GM19351 (cell line): ENCODE results near the gene SEC14L5.

Source experiments
- ATAC-seq: cut with Tn5 transposase; IDR thresholded peaks from one replicate; pipeline ENCODE4 v1.9.1; 2021; ENCODE audit warnings: mild to moderate bottlenecking, moderate library complexity; ENCODE audit not compliant: unreplicated experiment

SEC14L5 gene

DNA sequence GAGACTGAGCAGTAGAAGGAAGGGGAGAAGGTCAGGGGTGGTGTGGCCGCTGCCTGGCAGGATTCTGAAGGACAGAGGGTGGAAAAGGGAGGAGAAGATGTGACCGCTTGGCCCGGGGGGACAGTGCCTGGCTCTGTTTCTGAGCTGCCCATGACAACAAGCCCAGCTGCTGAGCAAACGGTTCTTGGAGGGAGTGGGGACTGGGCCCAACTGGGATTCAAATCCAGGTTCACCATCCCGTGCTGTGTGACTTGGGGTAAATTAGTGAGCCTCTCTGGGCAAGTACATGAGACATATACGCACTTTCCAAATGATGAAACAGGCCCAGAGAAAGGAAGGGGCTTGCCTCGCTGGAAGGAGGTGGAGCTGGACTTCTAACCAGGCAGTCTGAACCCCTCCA lies 23.3 kb downstream of the SEC14L5 start:
- ATAC-seq: no peak

GRCh38 chr16:4982056-4982867 lies 24.1 kb downstream of the SEC14L5 start:
- no peak for ATAC-seq

- no peak for ATAC-seq
Observed at GRCh38 chr16:4984174-4984990, 26.3 kb downstream of the SEC14L5 start.

DNA sequence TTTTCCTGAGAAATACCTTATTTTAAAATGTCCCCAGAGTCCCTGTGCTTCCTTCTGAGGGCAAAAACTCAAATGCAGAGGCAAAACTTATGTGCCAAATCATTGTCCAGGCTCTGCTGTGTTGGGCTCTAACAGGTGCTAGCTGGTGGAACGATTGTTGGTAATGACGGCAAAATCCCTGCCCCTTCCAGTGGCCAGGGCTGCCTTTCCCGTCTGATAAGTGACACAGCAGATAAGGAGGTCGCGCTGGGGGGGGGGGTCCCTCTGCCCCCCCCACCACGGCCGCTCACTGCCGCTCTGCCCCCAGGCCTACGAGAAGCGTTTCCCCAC lies 29.1 kb downstream of the SEC14L5 start:
- no peak for ATAC-seq

DNA sequence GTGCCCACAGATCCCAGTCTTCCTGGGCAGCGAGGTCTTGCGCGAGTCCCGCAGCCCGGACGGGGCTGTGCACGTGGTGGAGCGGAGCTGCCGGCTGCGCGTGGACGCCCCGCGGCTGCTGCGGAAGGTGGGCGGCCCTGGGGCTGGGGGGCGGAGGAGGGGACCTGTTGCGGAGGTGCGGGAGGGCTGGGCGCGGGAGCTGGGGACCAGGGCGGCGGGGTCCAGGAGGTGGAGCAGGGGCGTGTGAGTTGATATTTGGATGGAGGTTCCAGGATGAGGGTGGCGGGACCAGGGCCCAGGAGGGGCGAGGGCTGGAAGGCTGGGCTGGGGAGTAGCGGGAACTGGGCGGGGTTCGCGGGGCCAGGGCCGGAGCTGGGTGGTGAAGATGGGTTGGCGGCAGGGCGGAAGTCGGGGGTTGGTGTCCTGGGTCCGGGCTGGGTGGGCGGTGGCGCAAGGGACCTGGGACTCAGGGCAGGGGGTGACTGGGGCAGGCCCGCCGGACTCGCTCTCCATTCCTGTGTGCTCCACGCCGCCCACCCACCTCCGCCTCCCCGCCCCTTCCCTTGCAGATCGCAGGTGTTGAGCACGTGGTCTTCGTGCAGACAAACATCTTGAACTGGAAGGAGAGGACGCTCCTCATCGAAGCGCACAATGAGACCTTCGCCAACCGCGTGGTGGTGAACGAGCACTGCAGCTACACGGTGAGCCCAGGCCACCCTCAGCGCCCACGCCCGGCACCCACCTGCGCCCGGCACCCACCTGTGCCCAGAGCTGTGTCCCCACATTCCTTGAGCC lies 29.6 kb downstream of the SEC14L5 start:
- no peak for ATAC-seq

DNA sequence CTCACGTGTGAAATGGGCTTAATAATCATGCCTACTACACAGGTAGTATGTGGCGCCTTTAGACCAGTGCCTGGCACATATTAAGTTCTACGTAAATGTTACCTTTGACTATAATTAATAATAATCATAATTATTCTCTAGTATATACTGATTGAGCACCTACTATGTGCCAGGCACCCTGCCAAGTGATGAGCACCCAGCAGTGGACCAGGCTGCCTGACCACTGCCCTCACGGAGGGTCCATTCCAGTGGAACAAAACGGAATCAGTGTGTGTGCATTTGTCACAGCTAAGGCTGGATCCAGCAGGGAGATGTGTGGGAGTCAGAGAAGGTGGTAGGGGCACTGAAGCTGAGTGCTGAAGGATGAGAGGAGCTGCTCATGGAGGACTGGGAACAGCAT lies 30.5 kb downstream of the SEC14L5 start:
- no peak for ATAC-seq

DNA sequence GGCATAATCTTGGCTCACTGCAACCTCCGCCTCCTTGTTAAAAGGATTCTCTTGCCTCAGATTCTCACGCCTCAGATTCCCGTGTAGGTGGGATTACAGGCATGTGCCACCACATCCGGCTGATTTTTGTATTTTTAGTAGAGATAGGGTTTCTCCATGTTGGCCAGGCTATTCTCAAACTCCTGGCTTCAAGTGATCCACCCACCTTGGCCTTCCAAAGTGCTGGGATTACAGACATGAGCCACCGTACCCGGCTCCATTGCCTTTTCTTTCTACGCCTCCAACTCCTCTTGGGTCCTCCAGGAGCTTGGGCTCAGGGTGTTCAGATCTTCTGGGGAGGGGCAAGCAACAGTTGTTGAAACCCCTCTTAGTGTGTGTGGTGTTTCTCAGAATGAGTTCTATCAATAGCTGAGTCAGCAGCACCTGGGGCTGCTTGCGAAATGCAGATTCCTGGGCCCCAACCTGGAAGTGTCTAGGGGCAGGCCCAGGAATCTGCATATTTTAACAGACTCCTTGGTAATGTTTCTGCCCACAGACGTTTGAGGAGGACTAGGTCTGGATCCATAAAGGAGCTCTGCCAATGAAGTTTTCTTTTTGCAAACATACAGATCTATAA lies 31.4 kb downstream of the SEC14L5 start:
- no peak for ATAC-seq

DNA sequence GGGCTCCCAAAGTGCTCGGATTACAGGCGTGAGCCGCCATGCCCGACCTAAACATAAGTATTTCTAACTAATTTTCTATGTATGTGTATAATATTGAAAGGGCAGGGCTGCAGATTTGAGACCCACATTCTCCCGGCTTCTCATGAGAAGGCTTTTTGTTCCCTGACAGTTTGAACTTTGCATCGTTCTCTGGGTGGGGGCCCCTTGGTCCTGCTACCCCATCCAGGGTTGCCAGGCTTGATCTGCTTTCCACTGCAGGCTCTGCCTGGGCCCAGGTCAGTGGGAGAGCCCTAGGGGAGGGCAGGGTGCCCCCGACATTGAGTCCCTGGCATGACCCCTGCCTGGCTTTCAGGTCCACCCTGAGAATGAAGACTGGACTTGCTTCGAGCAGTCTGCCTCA lies 32.3 kb downstream of the SEC14L5 start:
- no peak for ATAC-seq

- ATAC-seq: no peak
Observed at GRCh38 chr16:4991754-4992153, 33.6 kb downstream of the SEC14L5 start.

DNA sequence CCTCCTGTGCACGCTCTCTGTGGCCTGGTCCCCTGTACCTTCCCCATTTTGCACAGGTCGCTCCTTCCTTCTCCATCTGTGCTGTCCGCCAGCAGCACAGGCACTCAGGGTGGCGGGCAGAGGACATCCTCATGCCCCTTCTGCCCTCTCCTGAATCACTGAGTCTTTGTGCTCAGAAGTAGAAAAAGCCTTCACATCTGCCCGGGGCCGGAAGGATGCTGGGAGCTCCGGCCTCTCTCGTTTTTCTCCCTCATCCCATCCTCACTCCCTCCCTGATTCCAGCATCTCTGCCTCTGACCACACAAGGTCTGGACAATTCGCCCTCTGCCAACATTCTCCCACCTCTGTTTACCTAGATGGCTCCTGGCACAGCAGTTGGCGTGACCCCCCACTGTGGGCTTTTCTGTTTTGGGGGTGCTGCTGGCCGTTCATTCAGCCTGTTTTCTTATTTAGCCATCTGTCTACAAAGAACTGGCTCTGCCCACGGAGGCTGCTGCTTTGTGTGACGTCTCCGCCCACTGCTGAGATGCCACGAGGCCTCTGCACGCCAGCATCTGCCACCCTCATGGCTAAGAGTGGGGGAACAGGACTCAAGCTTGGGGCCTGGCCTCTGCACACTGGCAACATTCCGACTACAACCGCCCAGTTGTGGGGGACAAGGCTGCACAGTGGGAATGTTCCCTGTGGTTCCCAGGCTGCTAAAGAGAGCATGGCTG lies 36.7 kb downstream of the SEC14L5 start:
- no peak for ATAC-seq

- no peak for ATAC-seq
Observed at GRCh38 chr16:5000573-5001001, 42.5 kb downstream of the SEC14L5 start.

- ATAC-seq: no peak
Observed at GRCh38 chr16:5001571-5001970, 43.4 kb downstream of the SEC14L5 start.

- ATAC-seq: no peak
Observed at GRCh38 chr16:5001986-5002385, 43.9 kb downstream of the SEC14L5 start.

DNA sequence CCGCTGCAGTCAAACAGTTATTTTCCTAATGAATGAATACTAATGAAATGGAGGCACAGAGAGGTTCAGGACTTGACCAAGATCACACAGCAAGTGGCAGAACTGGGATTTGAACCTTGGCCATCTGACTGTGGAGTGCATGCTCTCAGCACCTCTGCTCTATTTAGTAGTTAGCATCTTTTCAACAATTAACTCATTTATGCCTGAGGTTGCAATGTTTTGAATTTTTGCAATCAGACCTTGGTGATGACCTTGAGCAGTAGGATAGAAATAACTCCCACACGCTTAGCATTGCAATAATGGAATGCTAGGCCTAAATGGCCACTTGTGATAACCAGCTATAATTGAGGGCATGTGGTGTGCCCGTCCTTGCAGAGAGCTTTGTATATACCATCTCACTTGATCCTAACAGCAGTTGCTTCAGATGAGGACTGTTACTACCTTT lies 44.6 kb downstream of the SEC14L5 start:
- ATAC-seq: no peak

- ATAC-seq: no peak
Observed at GRCh38 chr16:5003211-5003610, 45.1 kb downstream of the SEC14L5 start.

- ATAC-seq: no peak
Observed at GRCh38 chr16:5003828-5004227, 45.7 kb downstream of the SEC14L5 start.

DNA sequence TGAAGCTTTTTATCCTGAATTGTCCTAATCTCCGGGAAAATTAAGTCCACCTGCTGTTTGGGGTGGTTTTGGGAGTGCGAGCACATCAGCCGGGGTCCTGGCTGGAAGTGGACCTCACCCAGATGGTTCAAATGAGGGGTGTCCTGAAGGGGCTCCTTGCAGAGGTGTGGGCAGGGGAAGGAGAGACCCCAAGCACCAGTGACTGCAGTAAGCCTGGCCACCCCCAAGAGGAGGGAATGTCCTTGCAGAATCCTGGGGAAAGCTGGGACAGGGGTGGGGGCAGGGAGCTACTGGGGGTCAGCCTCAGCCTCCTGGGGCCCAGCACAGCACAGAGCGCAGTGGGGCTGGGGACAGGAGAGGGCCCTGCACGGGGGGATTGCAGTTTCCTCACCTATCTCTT lies 46.2 kb downstream of the SEC14L5 start:
- ATAC-seq: no peak

DNA sequence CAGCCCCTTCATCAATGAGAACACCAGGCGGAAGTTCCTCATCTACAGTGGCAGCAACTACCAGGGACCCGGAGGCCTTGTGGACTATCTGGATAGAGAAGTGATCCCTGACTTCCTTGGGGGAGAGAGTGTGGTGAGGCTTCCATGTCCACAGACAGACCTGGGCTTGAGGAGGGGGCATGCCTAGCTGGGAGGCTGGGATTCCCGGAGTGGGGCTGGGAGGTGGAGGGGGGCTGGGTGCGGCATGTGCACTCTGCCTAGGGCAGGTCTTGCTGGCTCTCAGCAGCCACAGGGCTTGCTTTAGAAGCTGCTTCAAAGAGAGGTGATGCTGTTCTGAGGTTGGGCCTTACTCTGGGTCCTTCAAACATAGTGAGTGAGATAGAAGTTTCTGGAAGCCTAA lies 47.8 kb downstream of the SEC14L5 start:
- no peak for ATAC-seq

GRCh38 chr16:5006348-5007193 lies 48.4 kb downstream of the SEC14L5 start:
- no peak for ATAC-seq
